ENCODE results near the gene VMP1. TPM values are rescaled to one million over a fixed set of nuclear protein-coding genes. Genes with fewer than 3 reads are reported as not detected.
"Not testable (repeated sequence)": the region's sequence is repeated elsewhere in the genome, so short reads cannot be mapped to it uniquely, and the experiment has no call there.

The VMP1 gene
- total RNA-seq, 2 experiments from 2014 or later, result 73.6 to 81.1 TPM

GRCh38 chr17:59848778-59849177 is 141.3 kb downstream of the VMP1 start:
- CTCF ChIA-PET, result interaction anchor here (0.6 to 1.7 kb wide), 4 partner anchors 11 to 470 kb away, joined by 3 to 13 read pairs (median 4); no protein-coding TSS in a partner anchor
- H3K36me3 Mint-ChIP-seq (ENCODE audit: low read depth), result no peaks in the 10 kb centered on the region
- POLR2A ChIA-PET, result interaction anchor here (0.7 to 4.6 kb wide), 5 partner anchors 11 to 87 kb away, joined by 3 to 36 read pairs (median 4); partner anchors contain the start of genes RPS6KB1 and TUBD1
- no peak for TF ChIP-seq CTCF (IDR thresholded peaks at IDR 0.05)
- Histone ChIP-seq H3K27me3 (ENCODE audit: control insufficient read depth in 1 of 2, insufficient read depth in 2 of 2, low read length in 2 of 2) (no peaks in the 10 kb centered on the region), H3K27ac (ENCODE audit: low read depth in 1 of 2, low read length in 2 of 2) (no peak overlapping the region), H3K36me3 (ENCODE audit: insufficient read depth, low read length) (no peaks in the 10 kb centered on the region), H3K9me3 (ENCODE audit: control insufficient read depth in 1 of 2, insufficient read depth in 1 of 2, low read length in 2 of 2) (no peaks in the 10 kb centered on the region), H3K4me3 (ENCODE audit: low read length) (no peak overlapping the region), H3K4me1 (ENCODE audit: insufficient read depth, low read length) (peaks cover 75% of the 10 kb centered on the region)
- H3K27me3 Mint-ChIP-seq, result no peaks in the 10 kb centered on the region
- peak overlapping the region; percentile 78 for H3K27ac Mint-ChIP-seq
- H3K4me3 Mint-ChIP-seq, result peak overlapping the region; percentile 26
- H3K9me3 Mint-ChIP-seq, result no peaks in the 10 kb centered on the region
- H3K4me1 Mint-ChIP-seq (ENCODE audit: low read depth), result peaks cover 59% of the 10 kb centered on the region
- DNase-seq, result peak in 4 of 14 experiments; percentile 33 to 50 (median 45)
- no peak for ATAC-seq (ENCODE audit: poor library complexity)
- intact Hi-C loops (cut with DNase I, micrococcal nuclease), result no loop called here

- H3K36me3 ChIP-seq (ENCODE audit: insufficient read depth, low read length); H3K4me3 ChIP-seq (ENCODE audit: low read length); H3K27ac ChIP-seq (ENCODE audit: low read depth in 1 of 2, low read length in 2 of 2); ATAC-seq (ENCODE audit: poor library complexity); H3K36me3 Mint-ChIP-seq (ENCODE audit: low read depth); H3K9me3 Mint-ChIP-seq; H3K27me3 Mint-ChIP-seq; H3K4me3 Mint-ChIP-seq; H3K27me3 ChIP-seq (ENCODE audit: control insufficient read depth in 1 of 2, insufficient read depth in 2 of 2, low read length in 2 of 2); H3K9me3 ChIP-seq (ENCODE audit: control insufficient read depth in 1 of 2, insufficient read depth in 1 of 2, low read length in 2 of 2); DNase-seq; intact Hi-C loops (cut with DNase I, micrococcal nuclease); H3K27ac Mint-ChIP-seq: not testable (repeated sequence)
- POLR2A ChIA-PET, result interaction anchor here (0.6 to 4.6 kb wide), 3 partner anchors 10 to 1500 kb away, joined by 3 to 36 read pairs (median 3); no protein-coding TSS in a partner anchor
- CTCF ChIA-PET, result interaction anchor here (0.7 to 1.6 kb wide), 3 partner anchors 96 to 1291 kb away, joined by 3 to 6 read pairs (median 4); no protein-coding TSS in a partner anchor
- peaks cover 65% of the 10 kb centered on the region for H3K4me1 ChIP-seq (ENCODE audit: insufficient read depth, low read length)
- H3K4me1 Mint-ChIP-seq (ENCODE audit: low read depth), result peaks cover 53% of the 10 kb centered on the region
These were observed 142.9 kb downstream of the VMP1 start for GRCh38 chr17:59850311-59850710.

GRCh38 chr17:59851439-59852375 is 144.3 kb downstream of the VMP1 start:
- Histone ChIP-seq H3K27ac (ENCODE audit: low read depth in 1 of 2, low read length in 2 of 2) (no peak overlapping the region), H3K27me3 (ENCODE audit: control insufficient read depth in 1 of 2, insufficient read depth in 2 of 2, low read length in 2 of 2) (no peaks in the 10 kb centered on the region), H3K4me3 (ENCODE audit: low read length) (no peak overlapping the region), H3K9me3 (ENCODE audit: control insufficient read depth in 1 of 2, insufficient read depth in 1 of 2, low read length in 2 of 2) (no peaks in the 10 kb centered on the region), H3K4me1 (ENCODE audit: insufficient read depth, low read length) (peaks cover 52% of the 10 kb centered on the region), H3K36me3 (ENCODE audit: insufficient read depth, low read length) (no peaks in the 10 kb centered on the region)
- intact Hi-C loops (cut with DNase I, micrococcal nuclease), result no loop called here
- no peak overlapping the region for H3K27ac Mint-ChIP-seq
- no peaks in the 10 kb centered on the region for H3K36me3 Mint-ChIP-seq (ENCODE audit: low read depth)
- ATAC-seq (ENCODE audit: poor library complexity), result no peak
- DNase-seq, result no peak
- no peaks in the 10 kb centered on the region for H3K27me3 Mint-ChIP-seq
- H3K4me1 Mint-ChIP-seq (ENCODE audit: low read depth), result peaks cover 39% of the 10 kb centered on the region
- no peaks in the 10 kb centered on the region for H3K9me3 Mint-ChIP-seq
- POLR2A ChIA-PET, result interaction anchor here (2.4 kb wide), 1 partner anchor 66 kb away, joined by 18 read pairs; no protein-coding TSS in a partner anchor
- H3K4me3 Mint-ChIP-seq, result no peak overlapping the region
- no peak for TF ChIP-seq CTCF (IDR thresholded peaks at IDR 0.05)
- CTCF ChIA-PET, result interaction anchor here (1.6 kb wide), 1 partner anchor 98 kb away, joined by 6 read pairs; no protein-coding TSS in a partner anchor

GRCh38 chr17:59852847-59853167 is 145.4 kb downstream of the VMP1 start:
- not testable (repeated sequence) for H3K27ac ChIP-seq (ENCODE audit: low read depth in 1 of 2, low read length in 2 of 2)

More at GRCh38 chr17:59852847-59853167, 145.4 kb downstream of the VMP1 start:
- not testable (repeated sequence) for H3K36me3 ChIP-seq (ENCODE audit: insufficient read depth, low read length); H3K4me3 Mint-ChIP-seq; H3K36me3 Mint-ChIP-seq (ENCODE audit: low read depth); DNase-seq; H3K9me3 Mint-ChIP-seq; H3K27me3 Mint-ChIP-seq; H3K4me3 ChIP-seq (ENCODE audit: low read length); H3K9me3 ChIP-seq (ENCODE audit: control insufficient read depth in 1 of 2, insufficient read depth in 1 of 2, low read length in 2 of 2); H3K27me3 ChIP-seq (ENCODE audit: control insufficient read depth in 1 of 2, insufficient read depth in 2 of 2, low read length in 2 of 2); ATAC-seq (ENCODE audit: poor library complexity)
- H3K4me1 ChIP-seq (ENCODE audit: insufficient read depth, low read length), result peaks cover 41% of the 10 kb centered on the region
- H3K4me1 Mint-ChIP-seq (ENCODE audit: low read depth), result peaks cover 31% of the 10 kb centered on the region
- CTCF ChIA-PET, result interaction anchor here (0.7 to 2.2 kb wide), 11 partner anchors 11 to 107 kb away, joined by 3 to 8 read pairs (median 3); no protein-coding TSS in a partner anchor
- POLR2A ChIA-PET, result interaction anchor here (0.8 to 2.4 kb wide), 8 partner anchors 11 to 99 kb away, joined by 3 to 22 read pairs (median 4); no protein-coding TSS in a partner anchor
- intact Hi-C loops (cut with DNase I, micrococcal nuclease), result loop anchor here in 1 of 2 experiments (1.0 kb wide), 1 partner anchor 67 kb away; no protein-coding TSS in a partner anchor
- H3K27ac Mint-ChIP-seq, result peak overlapping the region; percentile 66
